Esophagus squamous epithelium (tissue), 5 donors: ENCODE results near the gene PDPK1. TPM values are rescaled to one million over a fixed set of nuclear protein-coding genes. Genes with fewer than 3 reads are reported as not detected.
A peak's percentile ranks its signal among the peaks of the same experiment; 100 is the strongest.

Experiments used
- DNase-seq: peaks from one replicate; lab custom pipeline; 2025; lab: John Stamatoyannopoulos, UW
- H3K27ac ChIP-seq, 4 donors: fragments of 200-600 bp; sonication (generic); one replicate each; pipeline ENCODE4 v1.5.1; 2016 to 2019; ENCODE audit warnings: mild to moderate bottlenecking in 1 of 4
- H3K27me3 ChIP-seq, 4 donors: fragments of 200-600 bp; sonication (generic); 1 replicate in 3 of 4; 2 replicates in 1 of 4; pipeline versions ENCODE4 v1.5.1 to v1.6.0; 2017 to 2021; ENCODE audit warnings: antibody characterized with exemption in 1 of 4
- H3K36me3 ChIP-seq, 3 donors: fragments of 200-600 bp; sonication (generic); one replicate each; pipeline ENCODE4 v1.5.1; 2016 to 2019
- H3K4me1 ChIP-seq, 3 donors: fragments of 200-600 bp; sonication (generic); one replicate each; pipeline ENCODE4 v1.5.1; 2017 to 2019
- H3K4me3 ChIP-seq, 4 donors: fragments of 200-600 bp; sonication (generic); 1 replicate in 3 of 4; 2 replicates in 1 of 4; pipeline ENCODE4 v1.5.1; 2016 to 2019; ENCODE audit warnings: mild to moderate bottlenecking in 2 of 4, moderate library complexity in 1 of 4
- H3K9me3 ChIP-seq, 3 donors: fragments of 200-600 bp; sonication (generic); one replicate each; pipeline ENCODE4 v1.5.1; 2016 to 2019
- POLR2A ChIP-seq, 4 donors: fragments of 450-650 bp; IDR thresholded peaks; one replicate each; pipeline ENCODE4 v1.6.1; 2017; ENCODE audit warnings: antibody characterized with exemption in 4 of 4, mild to moderate bottlenecking in 4 of 4, moderate library complexity in 3 of 4
- WGBS, 2 donors: methylation state at CpG; one replicate each; pipeline ENCODE4 v1.1.5; 2018; 5-methylcytosine and 5-hydroxymethylcytosine counted together
- intact Hi-C: fragments of 100-400 bp; cut with DNase I; formaldehyde crosslinking; loops from one replicate; pipeline ENCODE4 v1.15.0; 2022
- total RNA-seq, 4 donors: library from RNA; depleted of rRNA; stranded (reverse); fragments of >200 nt; gene quantifications; one replicate each; pipeline ENCODE4 v1.1.0, GENCODE V29; 2016
- TF ChIP-seq, protein P1 (sequence below), 6 experiments: fragments of 450-650 bp in 4 of 6; fragments of 200-600 bp in 2 of 6; sonication (generic) in 2 of 6; IDR thresholded peaks; one replicate each; pipeline ENCODE4 v1.5.1; 2016 to 2019; ENCODE audit warnings: antibody characterized with exemption in 6 of 6, mild to moderate bottlenecking in 4 of 6, moderate library complexity in 4 of 6
- donor health status: DM: yes; HTN: yes; CAD: no.

Gene PDPK1
- total RNA-seq, 4 donors from 2014 or later: 18.3 to 28.2 (median 23.3) TPM

GRCh38 chr16:2499890-2500429 is 37.9 kb upstream of the PDPK1 start:
- peak overlapping the region in 3 of 4 donors; percentile 72 to 74 (median 72) for H3K27ac ChIP-seq
- peaks cover 0 to 12% (median 0%) of the 10 kb centered on the region in 3 donors for H3K36me3 ChIP-seq
- intact Hi-C loops: loop anchor here (5.0 to 10.0 kb wide), 2 partner anchors 75 to 158 kb away; partner anchors contain the start of genes ABCA3 and CCNF
- WGBS, 2 donors: 80% methylated on average over 5 to 8 of the region's 29 CpGs
- no peak for DNase-seq
- no peak overlapping the region for H3K4me3 ChIP-seq
- no peaks in the 10 kb centered on the region for H3K27me3 ChIP-seq
- no peaks in the 10 kb centered on the region for H3K9me3 ChIP-seq
- TF ChIP-seq, protein P1, sequence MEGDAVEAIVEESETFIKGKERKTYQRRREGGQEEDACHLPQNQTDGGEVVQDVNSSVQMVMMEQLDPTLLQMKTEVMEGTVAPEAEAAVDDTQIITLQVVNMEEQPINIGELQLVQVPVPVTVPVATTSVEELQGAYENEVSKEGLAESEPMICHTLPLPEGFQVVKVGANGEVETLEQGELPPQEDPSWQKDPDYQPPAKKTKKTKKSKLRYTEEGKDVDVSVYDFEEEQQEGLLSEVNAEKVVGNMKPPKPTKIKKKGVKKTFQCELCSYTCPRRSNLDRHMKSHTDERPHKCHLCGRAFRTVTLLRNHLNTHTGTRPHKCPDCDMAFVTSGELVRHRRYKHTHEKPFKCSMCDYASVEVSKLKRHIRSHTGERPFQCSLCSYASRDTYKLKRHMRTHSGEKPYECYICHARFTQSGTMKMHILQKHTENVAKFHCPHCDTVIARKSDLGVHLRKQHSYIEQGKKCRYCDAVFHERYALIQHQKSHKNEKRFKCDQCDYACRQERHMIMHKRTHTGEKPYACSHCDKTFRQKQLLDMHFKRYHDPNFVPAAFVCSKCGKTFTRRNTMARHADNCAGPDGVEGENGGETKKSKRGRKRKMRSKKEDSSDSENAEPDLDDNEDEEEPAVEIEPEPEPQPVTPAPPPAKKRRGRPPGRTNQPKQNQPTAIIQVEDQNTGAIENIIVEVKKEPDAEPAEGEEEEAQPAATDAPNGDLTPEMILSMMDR (IDR thresholded peaks at IDR 0.05): no peak
- TF ChIP-seq POLR2A (IDR thresholded peaks at IDR 0.05): no peak
- peaks cover 38 to 79% (median 47%) of the 10 kb centered on the region in 3 donors for H3K4me1 ChIP-seq

DNA sequence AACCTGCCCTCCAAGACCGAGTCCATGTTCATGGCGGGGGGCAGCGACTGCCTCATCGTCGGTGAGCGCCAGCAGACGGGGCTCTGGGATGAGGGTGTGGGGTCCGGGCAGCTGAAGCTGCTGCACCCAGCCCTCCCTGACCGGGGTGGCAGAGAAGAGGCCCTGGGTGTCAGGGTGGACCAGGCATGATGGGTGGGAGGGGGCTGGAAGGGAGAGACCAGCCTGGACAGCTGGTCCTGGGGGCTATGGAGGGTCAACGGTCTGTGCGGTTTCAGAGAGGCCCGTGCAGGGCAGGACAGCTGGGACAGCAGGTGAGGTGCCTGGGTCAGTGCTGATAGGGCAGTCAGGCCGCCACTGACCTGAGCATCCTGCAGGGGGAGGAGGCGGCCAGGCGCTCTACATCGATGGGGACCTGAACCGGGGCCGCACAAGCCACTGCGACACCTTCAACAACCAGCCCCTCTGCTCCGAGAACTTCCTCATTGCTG is 37.3 kb upstream of the PDPK1 start:
- DNase-seq: no peak
- H3K27me3 ChIP-seq: no peaks in the 10 kb centered on the region
- 85 to 86% methylated on average over 10 of the region's 20 CpGs for WGBS, 2 donors
- no peak overlapping the region for H3K27ac ChIP-seq
- H3K4me3 ChIP-seq: no peak overlapping the region
- peaks cover 0 to 12% (median 0%) of the 10 kb centered on the region in 3 donors for H3K36me3 ChIP-seq
- TF ChIP-seq, protein P1 (IDR thresholded peaks at IDR 0.05): no peak
- TF ChIP-seq POLR2A (IDR thresholded peaks at IDR 0.05): no peak
- H3K9me3 ChIP-seq: no peaks in the 10 kb centered on the region
- intact Hi-C loops: no loop called here
- peaks cover 38 to 79% (median 47%) of the 10 kb centered on the region in 3 donors for H3K4me1 ChIP-seq

DNA sequence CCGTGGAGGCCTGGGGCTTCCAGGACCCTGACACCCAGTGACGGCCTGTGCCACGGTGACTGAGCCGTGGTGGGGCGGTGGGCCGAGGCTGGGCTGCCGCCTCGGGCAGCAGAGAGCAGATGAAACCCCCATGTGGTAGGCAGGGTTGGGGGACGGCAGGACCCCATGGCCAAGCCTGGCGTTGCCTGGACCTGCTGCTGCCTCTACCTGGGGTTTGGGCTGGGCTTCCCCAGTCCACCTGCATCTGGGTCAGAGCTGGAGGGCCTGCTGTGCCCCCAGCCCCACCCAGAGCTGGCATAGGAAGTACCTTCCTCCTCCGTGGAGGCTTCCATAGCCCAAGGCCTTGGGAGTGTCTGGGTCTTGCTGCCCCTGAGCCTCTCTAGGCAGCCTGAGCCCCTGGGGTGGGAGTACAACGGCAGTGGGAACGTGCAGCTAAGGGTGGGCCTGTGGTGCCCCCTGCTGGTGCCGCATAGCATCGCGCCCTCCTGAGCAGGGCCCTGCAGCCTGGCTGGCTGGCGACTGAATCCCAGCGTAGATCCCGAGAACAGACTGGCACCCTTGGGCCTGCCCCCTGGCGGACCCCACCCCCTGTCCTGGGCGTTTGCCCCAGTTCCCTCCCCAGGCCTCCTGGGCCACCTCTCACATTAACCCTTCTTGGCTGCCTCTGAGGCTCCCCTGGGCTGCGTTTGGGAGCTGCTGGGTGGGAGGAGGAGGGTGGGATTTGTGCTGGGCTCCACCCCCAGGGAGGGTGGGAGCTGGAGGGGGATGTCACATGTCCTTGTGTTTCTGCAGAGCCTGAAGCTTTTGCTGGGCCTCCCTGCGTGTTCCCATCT is 36.7 kb upstream of the PDPK1 start:
- no peak for DNase-seq
- no peaks in the 10 kb centered on the region for H3K27me3 ChIP-seq
- peak overlapping the region in 3 of 4 donors; percentile 10 to 52 (median 24) for H3K4me3 ChIP-seq
- H3K27ac ChIP-seq: peak overlapping the region in 3 of 4 donors; percentile 39 to 59 (median 48)
- peaks cover 0 to 11% (median 0%) of the 10 kb centered on the region in 3 donors for H3K36me3 ChIP-seq
- intact Hi-C loops: no loop called here
- WGBS, 2 donors: 3% methylated on average over 7 of the region's 23 CpGs; no CpG with 5 or more reads in 1 of the 2 donors
- H3K4me1 ChIP-seq: peaks cover 38 to 73% (median 47%) of the 10 kb centered on the region in 3 donors
- no peaks in the 10 kb centered on the region for H3K9me3 ChIP-seq
- TF ChIP-seq POLR2A (IDR thresholded peaks at IDR 0.05): no peak
- TF ChIP-seq, protein P1 (IDR thresholded peaks at IDR 0.05): peak; percentile 92 to 99 (median 96)

DNA sequence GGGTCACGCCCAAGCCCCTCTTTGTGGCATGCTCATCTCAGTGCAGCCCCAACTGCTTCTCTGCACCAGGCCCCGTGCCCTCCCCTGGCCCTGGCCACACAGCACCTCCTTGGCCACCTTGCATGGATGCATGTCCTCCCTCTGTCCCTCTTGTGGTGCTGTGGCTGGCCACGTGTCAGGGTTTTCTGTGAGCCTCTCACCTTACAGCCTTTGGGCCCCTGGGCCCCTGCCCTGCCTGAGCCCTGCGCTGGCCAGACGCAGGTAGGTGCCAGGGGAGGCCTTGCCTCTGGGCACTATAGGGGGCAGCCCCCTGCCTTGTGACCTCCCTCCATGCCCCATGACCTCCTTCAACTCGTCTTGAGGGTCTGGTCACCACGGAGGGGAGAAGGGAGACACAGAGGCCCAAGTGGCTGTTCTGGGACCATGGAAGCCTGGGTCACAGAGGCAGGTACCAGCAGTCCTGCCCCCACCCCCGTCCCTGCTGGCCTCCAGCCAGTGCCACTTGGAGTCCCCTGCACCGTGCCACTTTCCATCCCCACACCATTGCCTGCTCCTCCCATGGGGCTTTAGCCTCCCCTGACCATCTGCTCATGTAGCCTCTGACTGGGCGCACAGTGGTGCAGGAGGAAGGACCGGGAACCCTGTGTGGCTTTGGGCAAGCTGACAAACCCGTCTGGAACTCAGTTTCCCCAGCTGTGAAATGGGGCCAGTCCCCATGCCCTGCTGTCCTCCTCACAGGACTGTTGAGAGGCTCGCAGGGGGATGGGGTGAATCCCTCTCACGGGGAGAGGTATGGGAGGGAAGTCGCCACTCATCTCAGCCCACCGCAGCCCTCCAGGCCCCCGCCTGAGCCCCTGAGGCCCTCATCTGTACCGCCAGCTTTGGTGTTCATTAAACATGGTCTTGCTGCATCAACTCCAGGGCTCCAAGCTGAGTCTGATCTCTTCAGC is 35.6 kb upstream of the PDPK1 start:
- 80 to 91% methylated on average over 4 to 6 of the region's 18 CpGs for WGBS, 2 donors
- Histone ChIP-seq H3K4me1 (peaks cover 33 to 62% (median 44%) of the 10 kb centered on the region in 3 donors), H3K27me3 (no peaks in the 10 kb centered on the region), H3K4me3 (no peak overlapping the region), H3K9me3 (no peaks in the 10 kb centered on the region), H3K27ac (peak overlapping the region in 3 of 4 donors; percentile 31 to 50 (median 48)), H3K36me3 (peaks cover 0 to under 1% (median 0%) of the 10 kb centered on the region in 3 donors)
- intact Hi-C loops: no loop called here
- TF ChIP-seq, protein P1 (IDR thresholded peaks at IDR 0.05): no peak
- TF ChIP-seq POLR2A (IDR thresholded peaks at IDR 0.05): no peak
- no peak for DNase-seq
